Inferior parietal cortex (tissue), 1 donor: ENCODE measurements around the gene MUC20.
"Not testable (repeated sequence)": the region's sequence is repeated elsewhere in the genome, so short reads cannot be mapped to it uniquely, and the experiment has no call there.

Source experiments
- DNase-seq: peaks from one replicate; pipeline ENCODE4 v3.0.0-alpha.2; 2016; ENCODE audit errors: extremely low spot score

MUC20 gene

DNA sequence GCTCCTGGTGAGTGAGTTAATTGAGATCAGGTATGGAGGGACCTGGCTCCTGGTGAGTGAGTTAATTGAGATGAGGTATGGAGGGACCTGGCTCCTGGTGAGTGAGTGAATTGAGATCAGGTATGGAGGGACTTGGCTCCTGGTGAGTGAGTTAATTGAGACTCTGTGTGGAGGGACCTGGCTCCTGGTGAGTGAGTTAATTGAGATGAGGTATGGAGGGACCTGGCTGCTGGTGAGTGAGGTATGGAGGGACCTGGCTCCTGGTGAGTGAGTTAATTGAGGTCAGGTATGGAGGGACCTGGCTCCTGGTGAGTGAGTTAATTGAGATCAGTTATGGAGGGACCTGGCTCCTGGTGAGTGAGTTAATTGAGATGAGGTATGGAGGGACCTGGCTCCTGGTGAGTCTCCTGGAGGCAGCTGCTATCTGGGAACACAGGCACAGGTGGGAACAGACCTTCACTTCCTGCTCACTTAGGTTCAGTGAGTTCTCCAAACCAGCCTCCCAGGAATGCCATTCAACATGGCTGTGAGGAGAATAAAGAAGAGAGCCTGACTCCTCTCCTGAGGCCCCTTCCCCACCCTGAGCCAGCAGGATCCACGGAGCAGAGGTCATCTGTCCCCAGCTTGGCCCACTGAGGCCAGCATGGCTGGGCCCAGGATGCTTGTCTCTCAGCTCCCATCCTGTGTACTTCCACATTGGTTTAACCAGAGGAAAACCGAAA lies 9.5 kb upstream of the MUC20 start:
- DNase-seq, result not testable (repeated sequence)

- DNase-seq, result no peak
These were observed 8.8 kb upstream of the MUC20 start for GRCh38 chr3:195711813-195712534.

DNA sequence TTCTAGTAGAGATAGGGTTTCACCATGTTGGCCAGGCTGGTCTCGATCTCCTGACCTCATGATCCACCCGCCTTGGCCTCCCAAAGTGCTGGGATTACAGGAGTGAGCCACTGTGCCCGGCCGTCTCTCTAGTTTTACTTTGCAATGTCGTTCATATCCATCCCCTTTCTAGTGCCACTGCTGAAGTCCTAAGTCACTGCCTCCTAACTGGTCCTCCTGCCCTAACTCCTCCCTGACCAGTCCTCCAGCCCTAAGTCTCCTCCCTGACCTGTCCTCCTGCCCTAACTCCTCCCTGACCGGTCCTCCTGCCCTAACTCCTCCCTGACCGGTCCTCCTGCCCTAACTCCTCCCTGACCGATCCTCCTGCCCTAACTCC lies 8.3 kb upstream of the MUC20 start:
- not testable (repeated sequence) for DNase-seq

DNA sequence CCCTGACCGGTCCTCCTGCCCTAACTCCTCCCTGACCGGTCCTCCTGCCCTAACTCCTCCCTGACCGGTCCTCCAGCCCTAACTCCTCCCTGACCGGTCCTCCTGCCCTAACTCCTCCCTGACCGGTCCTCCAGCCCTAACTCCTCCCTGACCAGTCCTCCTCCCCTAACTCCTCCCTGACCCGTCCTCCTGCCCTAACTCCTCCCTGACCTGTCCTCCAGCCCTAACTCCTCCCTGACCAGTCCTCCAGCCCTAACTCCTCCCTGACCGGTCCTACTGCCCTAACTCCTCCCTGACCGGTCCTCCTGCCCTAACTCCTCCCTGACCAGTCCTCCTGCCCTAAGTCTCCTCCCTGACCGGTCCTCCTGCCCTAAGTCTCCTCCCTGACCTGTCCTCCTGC lies 7.6 kb upstream of the MUC20 start:
- DNase-seq, result not testable (repeated sequence)

GRCh38 chr3:195714380-195715011 lies 6.3 kb upstream of the MUC20 start:
- no peak for DNase-seq

DNA sequence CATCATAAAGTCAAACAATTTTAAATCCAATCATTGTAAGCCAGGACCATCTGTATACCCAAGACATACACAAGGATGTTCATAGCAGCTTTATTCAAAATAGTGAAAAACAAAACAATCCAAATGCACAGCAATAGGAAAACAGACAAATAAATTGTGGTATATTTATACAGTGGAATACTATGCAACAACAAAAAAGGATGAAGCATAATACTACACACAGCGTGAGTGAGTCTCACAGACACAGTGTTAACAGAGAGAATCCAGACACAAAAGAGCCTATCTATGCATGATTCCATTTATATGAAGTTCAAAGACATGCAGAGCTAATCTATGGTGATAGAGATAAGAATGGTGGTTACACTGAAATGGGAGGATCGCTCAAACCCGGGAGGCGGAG lies 5.6 kb upstream of the MUC20 start:
- DNase-seq, result no peak

GRCh38 chr3:195715583-195716266 lies 5.1 kb upstream of the MUC20 start:
- DNase-seq, result no peak

- DNase-seq, result no peak
These were observed 3.4 kb upstream of the MUC20 start for GRCh38 chr3:195717416-195717815.

DNA sequence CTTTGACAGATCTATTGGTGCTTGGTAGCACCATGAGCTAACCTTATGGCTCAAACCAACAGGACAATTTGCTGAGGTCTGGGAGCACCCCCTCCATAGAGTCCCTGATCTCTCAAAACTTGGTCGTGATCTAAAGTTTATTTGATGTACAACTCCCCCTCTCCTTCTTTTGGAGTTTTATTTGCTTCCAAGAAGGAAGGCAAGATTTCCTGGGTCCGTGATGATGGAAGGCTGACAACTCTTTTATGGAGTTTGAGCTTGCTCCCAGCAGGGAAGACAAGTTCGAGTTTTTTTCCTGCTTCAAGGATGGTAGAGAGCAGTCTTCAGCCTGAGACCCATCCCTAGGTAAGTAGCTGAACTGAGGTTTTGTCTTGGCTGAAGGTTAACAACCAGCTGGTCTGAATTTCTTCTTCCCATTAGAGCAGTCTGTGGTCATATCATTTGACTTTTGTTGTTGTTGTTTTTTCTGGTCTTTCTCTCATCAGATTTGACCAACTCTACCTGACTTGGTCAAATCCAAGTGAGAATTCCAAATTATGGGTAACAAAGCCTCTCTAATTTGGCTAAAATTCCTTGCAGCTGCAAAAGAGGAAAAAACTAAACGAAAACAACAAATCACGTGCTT lies 2.8 kb upstream of the MUC20 start:
- DNase-seq, result no peak

GRCh38 chr3:195718477-195718984 lies 2.2 kb upstream of the MUC20 start:
- no peak for DNase-seq

GRCh38 chr3:195719514-195720254 lies 1.1 kb upstream of the MUC20 start:
- not testable (repeated sequence) for DNase-seq

DNA sequence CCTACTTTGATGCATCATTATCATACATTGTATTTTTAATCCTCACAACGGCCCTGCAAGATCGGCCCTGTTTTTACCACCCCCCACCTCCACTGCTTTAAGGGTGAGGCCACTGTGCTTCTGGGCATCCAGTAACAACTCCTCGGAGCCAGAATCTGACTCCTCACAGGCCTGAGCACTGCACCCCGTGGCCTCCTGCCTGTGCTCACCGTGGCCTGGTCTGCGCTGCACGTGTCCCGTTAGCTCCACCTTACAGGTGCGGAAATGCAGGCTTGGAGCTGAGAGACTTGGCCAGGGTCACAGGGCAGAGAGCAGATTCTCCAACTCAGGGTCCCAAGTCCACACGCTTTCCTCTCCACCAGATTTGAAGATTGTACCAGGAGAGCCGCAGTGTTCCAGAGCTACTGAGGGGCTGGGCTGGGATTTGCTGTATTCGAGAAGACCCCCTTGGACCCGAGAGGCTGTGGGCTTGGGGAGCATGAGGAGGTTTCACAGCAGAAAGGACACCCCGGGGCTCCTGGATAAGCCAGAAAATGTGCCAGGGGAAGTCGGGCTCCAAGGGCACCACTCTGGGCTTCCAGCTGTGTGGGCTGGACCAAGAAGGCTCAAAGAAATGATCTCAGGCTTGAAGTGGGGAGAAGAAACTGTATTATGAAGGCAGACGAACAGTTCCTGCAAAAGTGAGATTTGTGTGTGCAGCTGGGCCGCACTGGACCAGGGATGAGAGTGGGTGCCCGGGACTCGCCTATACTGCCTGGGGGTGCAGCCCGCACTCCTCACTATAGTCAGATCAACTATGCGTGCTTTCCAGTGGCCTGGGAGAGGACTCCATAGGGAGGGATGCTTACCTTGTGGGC lies 1.6 kb downstream of the MUC20 start:
- not testable (repeated sequence) for DNase-seq

DNA sequence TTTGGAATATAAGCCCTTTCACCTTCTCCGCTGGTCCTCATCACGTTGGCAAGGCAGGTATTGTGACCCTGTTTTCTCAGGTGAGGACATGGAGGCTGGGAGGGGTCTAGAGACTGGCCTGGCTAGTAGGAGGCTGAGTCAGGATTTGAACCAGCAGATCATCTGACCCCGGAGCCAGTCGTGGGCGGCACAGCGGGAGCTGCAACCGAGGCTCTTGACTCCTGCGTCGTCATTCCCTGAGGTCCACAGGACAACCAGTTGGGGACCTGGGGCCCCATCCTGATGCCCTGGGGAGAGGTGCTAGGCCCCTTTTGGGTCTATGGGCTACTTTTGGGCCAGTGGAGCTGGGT lies 2.2 kb downstream of the MUC20 start:
- not testable (repeated sequence) for DNase-seq

DNA sequence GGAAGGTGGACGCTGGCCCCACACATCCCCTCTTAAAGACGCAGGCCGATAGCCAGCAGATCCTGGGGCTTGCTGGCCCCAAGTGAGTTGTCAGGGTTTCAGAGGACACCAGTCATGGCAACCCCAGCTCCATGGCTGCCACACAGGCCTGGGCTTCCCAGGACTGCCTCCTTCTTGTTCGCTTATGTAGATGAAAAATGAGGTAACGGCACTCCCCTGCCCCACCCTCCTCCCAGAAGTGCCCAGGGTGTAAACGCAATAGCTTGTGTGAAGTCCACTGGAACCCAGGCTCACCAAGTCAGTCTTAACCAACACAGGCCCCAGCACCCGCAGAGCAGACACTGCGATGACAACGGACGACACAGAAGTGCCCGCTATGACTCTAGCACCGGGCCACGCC lies 3.6 kb downstream of the MUC20 start:
- not testable (repeated sequence) for DNase-seq

GRCh38 chr3:195725916-195726740 lies 5.3 kb downstream of the MUC20 start:
- DNase-seq, result not testable (repeated sequence)

DNA sequence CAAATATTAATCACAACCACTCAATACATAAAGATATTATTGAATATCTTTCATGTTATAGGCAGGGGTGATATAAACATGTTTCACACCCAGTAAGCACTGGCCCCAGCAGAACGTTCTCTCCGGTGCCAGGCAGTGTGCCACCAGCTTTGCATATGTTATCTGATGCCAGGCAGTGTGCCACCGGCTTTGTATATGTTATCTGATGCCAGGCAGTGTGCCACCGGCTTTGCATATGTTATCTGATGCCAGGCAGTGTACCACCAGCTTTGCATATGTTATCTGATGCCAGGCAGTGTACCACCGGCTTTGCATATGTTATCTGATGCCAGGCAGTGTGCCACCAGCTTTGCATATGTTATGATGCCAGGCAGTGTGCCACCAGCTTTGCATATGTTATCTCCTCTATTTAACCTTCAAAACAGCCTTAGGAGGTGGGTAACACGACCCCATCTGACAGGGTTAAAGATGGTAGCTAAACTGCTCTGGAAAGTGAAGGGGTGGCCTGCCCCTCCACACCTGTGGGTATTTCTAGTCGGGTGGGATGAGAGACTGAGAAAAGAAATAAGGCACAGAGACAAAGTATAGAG lies 6.9 kb downstream of the MUC20 start:
- no peak for DNase-seq

- DNase-seq, result not testable (repeated sequence)
These were observed 8.0 kb downstream of the MUC20 start for GRCh38 chr3:195728789-195729188.

- DNase-seq, result no peak
These were observed 8.9 kb downstream of the MUC20 start for GRCh38 chr3:195729476-195730251.
